ENCODE data around the gene C1orf226.
"Not testable (repeated sequence)": the region's sequence is repeated elsewhere in the genome, so short reads cannot be mapped to it uniquely, and the experiment has no call there.

Gene C1orf226, protein sequence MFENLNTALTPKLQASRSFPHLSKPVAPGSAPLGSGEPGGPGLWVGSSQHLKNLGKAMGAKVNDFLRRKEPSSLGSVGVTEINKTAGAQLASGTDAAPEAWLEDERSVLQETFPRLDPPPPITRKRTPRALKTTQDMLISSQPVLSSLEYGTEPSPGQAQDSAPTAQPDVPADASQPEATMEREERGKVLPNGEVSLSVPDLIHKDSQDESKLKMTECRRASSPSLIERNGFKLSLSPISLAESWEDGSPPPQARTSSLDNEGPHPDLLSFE

DNA sequence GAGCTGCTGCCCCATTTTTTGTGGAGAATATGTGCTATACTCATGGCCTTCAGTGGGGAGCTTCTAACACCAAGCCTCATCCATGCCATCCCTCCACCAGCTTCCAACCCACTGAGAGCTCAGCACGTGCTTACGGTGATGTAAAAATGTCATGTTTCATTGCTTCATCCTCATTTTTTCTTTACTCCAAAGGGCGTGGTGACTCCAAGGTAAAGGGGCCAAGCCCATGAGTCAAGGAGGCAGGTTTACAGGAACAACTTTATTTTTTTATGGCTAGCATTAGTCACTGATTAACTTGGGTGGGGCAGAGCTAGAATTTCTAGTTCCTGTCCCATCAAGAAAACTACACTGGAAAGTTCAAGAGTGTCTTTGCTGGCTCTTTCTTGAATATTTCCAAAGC is at the start of gene C1orf226:
C1orf226 (plus strand) TSS at position 346 of the 400 bp plus-strand sequence. CDS start 174 bp downstream, outside the sequence.
- DNase-seq = no peak

DNA sequence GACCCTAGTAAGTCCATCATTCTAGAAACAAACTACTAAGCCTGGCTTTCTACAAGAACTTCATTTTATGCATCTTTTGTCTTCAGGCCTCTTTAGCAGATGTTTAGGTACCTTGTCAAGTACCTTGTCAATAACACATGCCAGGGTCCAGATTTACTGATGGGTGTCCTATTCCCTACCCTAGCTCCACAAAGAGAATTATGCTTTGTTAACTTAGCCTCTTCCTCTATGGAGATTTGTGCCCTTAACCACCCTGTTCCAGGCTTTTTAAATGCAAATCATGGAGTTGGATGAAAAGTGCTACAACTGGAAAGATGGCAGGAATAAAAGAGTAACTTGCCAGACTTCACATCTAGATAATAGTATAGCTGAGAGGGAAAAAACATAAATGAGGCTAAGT is 47.5 kb upstream of the C1orf226 start:
- no peak for DNase-seq

DNA sequence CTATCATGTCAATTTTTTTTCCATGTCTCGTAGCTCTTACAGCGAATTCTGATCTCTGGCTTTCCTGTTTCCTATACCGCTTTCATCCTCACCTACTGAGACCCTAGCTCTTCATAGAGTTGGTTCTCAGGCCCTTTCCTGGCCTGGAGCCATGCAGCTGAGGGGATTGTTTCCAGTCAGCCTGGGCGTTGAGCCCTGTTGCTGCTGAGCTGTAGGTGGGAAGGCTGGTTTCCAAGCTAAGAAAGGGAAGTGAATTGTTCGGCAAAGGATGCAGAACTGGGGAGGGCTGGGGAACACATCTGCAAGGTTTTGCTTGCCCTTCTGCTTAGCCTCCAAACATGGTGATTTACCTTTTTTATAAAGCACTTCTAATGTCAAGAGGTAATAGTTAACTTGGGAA is 46.4 kb upstream of the C1orf226 start:
- peak in 5 of 56 donors; percentile 6 to 31 (median 11) for DNase-seq

DNA sequence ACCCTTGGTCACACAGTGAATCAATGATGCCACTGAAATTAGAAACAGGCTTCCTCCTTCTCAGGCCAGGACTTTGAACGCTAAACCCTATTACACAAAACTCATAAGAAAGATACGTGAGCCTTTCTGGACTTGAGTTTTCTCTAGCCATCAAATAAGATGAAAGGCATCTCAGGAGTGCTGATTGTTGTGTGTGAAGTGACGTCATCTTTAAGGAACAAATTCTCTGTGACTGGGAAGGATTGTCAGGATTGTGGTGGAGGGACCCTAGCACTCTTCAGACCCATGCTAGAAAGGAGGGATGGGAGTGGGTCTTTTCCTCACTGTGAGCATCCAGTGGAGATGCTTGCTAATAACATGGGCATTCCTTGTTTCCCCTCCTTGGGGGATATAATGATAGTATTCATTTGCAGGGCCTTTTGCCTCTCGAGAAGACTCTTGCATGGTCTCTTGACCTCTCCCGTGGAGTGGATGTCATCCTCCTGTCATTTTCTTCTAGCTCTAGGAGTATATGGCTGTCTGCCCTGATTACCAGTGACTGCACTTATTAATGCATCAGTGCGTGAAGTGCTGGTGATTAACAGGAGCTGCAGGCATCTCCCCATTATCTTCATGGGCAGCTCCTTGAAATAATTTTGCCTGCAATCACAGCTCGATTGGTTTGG is 44.8 kb upstream of the C1orf226 start:
- no peak for DNase-seq

DNA sequence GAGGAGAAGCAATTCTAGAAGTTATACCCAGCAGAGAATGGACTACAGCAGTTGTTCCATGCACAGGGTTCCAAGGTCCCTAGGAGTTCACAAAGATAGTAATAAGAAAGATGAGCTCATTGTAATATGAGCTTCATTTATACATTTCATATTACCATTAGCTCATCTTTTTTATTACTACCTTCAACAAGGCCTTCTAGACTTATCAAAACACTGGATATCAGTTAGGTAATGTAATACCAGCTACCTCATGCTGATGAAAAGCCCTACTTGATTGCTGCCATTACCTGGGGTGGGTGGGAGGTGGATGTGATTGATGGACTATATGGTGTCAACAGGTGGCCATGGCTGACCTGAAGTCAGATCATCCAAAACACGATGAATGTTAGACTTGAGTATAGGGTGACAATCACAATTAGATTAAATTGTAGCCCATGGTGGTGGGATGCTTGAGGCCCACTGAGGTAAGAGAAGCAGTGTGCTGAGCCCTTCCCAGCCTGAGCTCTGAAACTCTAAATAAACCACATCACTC is 39.0 kb upstream of the C1orf226 start:
- DNase-seq = no peak

DNA sequence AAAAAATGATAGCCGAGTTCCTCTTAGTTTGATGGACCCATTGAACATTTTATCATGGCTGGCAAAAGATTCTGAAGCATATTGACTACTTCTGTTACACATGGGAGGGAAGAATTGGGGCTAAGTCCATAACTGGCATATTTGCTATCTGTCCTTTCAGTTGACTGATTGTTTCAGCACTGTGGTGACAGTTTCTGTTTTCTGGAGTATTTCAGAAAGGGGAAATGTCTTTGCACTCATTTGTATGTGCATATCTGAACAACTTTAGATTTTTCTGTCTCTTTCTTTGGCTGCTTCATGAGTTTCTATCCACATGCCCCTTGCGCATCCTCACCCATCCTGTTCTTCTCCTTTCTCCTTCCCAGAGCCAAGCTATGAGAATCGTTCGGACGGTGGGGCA is 38.1 kb upstream of the C1orf226 start:
- no peak for DNase-seq

DNA sequence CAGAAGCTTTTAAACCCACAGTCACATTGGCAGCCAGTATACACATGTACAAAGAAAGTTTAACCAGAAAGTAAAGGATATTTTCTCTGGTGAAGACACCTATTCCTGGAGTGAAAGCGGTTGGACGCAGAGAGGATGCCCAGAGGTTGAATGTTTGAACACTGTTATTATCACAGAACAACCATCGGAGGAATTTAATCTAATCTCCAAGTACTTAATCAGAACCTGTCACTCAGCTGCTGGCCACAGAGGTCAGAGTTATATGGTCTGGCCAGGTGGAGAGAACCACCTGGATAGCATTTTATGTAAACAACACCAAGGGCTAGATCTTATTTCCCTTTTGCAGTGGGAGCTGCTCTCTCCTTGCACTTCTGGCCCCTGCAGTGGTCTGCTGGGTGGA is 34.2 kb upstream of the C1orf226 start:
- no peak for DNase-seq

DNA sequence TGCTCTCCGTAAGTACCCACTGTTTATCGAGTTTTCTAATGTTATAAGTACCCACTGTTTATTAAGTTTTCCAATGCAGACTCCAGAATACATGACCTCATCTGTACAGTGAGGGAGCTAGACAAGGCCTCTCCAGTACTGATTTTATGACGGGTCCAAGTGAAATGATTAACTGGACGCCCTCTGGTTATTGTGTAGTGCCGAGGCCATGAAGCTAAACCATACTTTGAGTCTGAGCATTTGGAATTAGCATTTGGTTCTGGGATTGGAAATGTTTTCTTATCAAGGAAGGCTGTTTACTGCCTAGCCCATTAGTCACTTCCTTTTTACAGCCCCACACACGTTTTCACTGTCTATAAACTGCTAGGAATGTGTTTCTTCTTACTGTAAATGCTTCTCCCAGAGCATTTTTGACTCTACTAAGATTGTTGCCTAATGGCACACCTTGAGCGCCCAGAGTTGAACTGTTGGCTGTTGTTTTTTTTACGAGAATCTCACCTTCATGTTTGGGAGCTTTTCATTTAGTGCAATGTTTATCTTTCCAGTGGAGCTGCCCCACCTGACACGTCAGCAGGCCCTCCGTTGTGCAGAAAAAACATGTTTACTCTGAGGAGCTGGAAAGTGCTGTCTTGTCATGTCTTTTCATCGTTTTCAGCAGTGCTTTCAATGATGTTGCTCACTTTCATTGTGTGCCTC is 31.7 kb upstream of the C1orf226 start:
- no peak for DNase-seq

DNA sequence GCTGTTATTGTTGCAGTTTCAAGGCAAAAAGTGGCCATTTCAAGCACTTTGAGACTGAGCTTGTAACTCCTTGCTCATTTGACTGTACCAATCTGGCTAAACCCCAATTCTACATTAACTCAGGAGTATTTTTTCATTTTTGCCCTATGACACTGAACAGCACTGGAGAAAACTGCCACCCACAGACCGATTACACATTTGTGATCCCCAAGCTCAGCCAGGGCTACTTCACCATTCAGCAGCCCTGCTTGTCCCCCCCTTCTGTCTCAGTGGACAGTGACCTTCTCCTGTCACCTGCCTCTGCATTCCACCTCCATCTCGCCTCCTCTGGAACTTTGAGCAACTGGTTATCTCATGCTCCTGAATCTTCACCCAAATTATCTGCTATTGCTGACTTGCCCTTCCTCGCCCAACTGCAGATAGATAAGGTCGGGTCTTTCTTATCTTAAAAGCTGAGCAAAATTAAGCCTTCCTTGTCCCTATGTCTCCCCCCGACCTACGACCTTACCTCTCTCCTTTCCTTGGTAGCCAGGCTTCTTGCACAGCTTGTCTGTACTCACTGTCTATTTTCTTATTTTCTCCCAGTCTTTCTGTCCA is 30.2 kb upstream of the C1orf226 start:
- no peak for DNase-seq

DNA sequence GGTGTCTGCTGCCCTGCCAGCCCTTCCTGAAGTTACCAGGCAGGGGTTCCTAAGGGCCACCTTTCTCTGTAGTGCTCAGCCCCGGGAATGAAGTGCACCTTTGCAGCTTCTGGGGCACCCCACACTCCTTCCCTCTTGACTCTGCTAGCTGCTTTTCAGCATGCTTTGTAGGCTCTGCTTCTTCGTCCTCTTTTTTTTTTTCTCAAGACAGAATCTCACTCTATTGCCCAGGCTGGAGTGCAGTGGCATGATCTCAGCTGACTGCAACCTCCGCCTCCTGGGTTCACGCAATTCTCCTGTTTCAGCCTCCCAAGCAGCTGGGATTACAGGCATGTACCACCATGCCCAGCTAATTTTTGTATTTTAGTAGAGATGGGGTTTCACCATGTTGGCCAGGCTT is 29.7 kb upstream of the C1orf226 start:
- DNase-seq = not testable (repeated sequence)

DNA sequence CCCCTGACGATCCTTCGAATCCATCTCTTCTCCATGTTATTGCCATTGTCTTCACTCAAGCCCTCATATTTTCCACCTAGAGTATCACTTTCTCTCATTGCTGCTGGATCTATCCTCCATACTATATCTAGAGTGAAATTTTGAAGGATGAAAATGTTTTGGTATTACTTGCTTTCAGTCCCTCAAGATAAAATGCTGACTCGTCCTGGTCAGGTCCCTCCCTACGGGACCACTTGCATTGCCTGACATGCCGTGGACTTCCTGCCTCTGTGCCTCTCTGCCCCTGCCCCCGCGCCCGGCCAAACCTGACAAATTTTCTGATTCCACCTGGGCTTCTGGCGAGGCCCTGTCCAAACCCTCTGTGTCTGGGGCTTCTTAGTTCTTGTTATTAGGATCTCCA is 28.4 kb upstream of the C1orf226 start:
- no peak for DNase-seq

DNA sequence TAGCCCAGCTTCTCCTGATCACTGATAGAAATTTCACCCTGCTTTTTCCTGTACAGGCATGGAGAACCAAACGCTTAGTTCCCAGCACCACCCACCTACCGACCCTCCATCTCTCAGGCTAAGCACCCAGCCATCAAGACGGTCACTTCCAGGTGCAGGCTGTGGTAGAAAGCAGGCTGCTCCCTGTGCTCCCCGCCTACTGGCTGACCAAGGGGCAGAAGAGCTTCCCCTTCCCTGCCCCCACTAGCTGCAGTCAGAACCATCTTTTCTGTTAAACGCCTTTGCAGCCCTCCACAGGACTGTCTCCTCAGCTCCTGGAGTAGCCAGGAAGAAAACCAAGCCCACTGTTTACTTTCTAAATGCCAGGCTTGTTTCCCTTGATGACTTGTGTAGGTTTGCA is 27.8 kb upstream of the C1orf226 start:
- no peak for DNase-seq

DNA sequence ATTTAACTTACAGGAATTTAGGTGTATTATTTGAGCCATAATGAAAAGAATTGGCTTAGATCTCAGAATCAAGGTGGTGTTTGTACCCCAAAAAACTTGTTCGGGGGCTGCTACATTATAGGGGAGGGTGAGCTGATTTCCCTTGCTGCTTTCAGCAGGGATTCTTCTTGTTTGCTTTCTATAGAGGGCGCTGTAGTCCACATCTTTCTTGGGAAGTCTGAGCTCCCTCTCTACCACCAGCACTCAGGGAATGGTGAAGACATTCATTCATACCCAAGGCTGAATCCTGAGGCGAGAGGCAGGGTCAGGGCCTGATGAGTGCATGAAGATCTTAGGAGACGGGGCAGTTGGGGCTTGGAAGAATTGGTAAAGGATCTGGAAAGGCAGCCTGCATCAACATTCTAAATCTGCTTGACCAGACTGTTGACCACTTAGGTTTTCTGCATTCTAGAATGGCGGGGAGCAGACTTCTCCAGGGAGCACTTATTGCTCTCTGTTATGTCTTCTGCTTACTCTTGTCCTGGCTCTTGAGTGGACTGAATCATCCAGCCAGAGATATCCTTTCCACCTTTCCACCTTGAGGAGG is 23.8 kb upstream of the C1orf226 start:
- no peak for DNase-seq

DNA sequence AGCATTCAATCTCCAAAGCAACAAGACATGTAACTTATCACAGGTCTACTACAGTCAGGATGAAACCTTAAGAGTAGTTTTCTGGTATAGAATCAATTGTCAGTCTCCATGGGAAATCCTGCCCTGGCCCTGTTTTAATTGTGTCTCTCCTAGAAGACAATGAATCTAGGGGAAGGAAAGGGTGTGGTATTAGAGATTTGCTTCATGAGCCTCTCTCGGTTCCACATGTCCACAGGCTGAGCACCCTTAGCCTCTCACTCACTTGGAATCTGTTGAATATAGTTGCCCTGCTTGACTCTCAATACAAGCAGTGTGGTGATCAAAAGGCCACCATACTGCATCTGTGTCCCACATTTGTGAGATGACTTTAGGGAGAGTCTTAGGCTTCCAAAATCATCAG is 22.6 kb upstream of the C1orf226 start:
- no peak for DNase-seq

DNA sequence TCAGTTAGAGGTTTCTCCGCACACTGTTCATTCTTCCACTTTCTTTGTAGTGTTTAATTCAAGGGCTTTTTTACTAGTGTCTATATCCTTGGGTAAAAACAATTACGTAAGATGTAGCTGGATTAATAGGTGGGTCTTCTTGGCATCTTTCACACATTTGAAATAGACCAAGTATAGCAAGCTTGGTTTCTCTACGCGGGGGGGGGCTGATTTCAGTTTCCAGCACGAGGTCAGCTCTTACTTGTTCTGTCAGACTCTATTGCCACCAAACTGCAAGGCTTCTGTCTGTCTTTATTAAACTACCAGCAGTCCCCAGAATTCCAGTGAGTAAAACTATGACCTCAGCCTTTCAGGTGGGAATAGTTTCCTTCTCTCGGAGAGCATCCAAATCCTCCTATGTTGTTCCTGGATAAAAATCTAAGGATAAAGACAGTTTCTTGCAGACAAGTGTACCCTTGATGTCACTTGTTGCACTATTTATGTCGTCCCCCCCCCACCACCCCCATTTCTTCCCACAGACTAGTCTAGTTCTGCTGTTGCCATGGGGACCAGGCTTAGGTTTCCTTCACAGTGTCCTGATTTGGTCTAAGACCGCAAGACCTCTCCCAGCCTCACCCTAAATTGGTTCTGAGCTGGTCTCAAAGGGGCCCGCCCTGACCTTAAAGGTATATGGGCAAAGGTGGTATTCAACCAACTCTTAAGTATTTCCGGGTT is 21.8 kb upstream of the C1orf226 start:
- DNase-seq = peak in 1 of 56 donors; percentile 9

DNA sequence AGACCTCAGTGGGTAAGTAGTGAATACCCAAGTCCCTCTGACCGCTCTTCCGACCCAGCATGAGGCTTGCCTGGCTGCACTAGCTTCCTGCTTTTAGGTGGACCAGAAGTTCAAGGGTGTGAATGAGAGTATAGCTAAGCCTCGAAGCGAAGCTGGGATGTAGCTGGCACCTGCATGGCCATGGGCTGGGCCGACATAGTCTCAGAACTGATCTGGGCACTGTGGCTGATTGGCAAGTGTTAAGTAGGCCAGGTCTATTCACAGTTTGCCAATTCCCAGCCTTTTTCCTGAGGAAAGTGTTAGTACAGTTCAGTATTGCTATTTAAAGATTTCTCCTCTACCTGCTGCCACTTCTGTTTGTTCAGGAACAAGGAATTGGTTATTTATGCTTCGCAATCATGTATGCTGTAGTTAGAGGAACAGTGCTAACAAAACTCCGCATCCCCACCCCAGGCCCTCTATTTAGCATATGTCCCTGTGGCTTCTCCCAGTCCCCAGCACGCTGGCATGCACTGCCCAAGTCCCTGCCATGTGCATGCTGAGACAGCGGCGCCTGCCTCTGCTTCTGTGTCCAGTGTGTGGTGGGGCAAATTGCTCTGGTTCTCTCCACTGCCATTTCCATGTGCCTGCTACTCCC is 21.2 kb upstream of the C1orf226 start:
- DNase-seq = peak in 1 of 56 donors; percentile 5

DNA sequence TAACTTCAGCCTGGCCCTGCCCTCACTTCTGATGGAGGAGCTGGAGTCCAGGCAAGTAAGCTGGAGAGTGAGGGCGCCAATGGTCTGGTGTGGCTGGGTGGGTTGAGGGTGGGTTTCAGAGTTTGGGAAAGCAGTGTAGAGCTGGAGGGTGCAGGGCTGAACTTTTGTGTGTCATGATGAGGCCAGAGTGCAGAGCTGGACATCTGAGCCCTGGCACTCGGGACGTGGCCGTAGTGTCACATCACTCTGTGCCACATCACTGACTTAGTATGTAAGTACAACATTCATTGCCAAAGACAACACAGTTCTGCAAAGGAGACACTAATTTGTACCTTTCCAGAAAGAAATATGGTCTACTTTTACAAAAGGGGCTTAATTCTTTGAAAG is 20.7 kb upstream of the C1orf226 start:
- DNase-seq = no peak

DNA sequence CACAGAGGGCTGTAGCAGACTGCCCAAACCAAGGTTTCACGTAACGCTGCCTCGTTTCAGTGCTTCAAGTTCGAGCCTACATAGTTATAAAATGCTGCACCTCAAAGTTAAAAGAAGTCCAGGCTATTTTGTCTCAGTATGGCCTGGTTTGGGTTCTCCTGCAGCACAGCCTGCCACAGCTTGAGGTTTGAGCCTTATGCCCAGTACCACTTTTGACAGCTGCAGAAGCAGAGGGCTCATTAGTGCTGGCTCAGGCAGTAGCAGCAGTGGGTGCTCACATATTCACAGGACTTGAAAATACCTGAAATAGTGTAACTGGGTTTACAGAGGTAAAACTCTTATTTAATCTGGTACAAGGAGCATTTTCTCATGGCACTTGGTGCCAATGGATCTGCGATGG is 20.2 kb upstream of the C1orf226 start:
- no peak for DNase-seq

DNA sequence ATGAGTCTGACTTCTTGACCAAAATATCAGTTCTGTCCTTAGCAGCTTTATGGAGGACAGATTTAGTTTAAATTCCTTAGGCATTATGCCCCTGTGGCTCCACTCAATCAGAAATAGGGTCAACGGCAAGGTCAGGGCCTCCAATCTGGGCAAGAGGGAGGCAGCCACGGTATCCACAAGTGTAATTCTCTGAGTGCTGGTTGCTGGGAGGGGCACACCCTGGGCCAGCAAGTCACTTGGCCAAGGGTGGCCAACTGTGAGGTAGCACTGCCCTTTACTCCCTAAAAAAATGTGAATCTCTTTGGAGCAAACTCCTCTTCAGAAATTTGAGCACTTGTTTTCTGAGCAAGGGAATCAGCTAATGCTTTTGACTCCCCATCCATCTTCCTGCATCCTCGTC is 17.7 kb upstream of the C1orf226 start:
- no peak for DNase-seq

DNA sequence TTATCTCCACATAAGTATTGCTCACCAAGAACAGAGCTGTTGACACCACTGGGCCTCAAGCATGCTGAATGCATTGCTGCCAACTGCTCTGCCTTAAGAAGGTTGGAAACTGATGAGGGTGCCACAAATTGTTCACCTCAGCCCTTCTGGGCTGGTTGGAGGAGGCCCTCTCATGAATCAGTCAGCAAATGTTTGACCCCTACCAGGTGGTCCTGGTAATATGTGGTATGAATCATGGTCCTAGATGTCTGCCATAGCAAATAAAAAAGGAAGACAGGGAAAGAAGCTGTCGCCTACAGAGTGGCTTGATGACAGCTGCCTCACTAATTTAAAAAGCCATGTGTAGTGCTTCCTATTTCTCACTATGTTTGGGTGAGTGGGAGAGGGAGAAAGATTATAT is 17.0 kb upstream of the C1orf226 start:
- DNase-seq = no peak

Data from amygdala (tissue), 56 donors.